CD4-positive, alpha-beta T cell (primary cell): ENCODE data around the gene INPP5D. TPM values are rescaled to one million over a fixed set of nuclear protein-coding genes. Genes with fewer than 3 reads are reported as not detected.
"Not testable (repeated sequence)": the region's sequence is repeated elsewhere in the genome, so short reads cannot be mapped to it uniquely, and the experiment has no call there.

Experiments
- ATAC-seq: fragments of 200-7000 bp; cut with Tn5 transposase; one replicate; pipeline ENCODE4 v1.10.0; 2022; ENCODE audit warnings: mild to moderate bottlenecking; ENCODE audit not compliant: poor library complexity
- CTCF ChIA-PET: fragments of 350-600 bp; sonication (Branson Sonifier 250); formaldehyde crosslinking; loops from one replicate; lab custom pipeline; 2021; ENCODE audit warnings: antibody characterized with exemption, inconsistent platforms; lab: Charles Lee
- POLR2A ChIA-PET: fragments of 350-600 bp; sonication (Branson Sonifier 250); formaldehyde crosslinking; loops from one replicate; lab custom pipeline; 2021; ENCODE audit warnings: antibody characterized with exemption, inconsistent platforms; lab: Charles Lee
- DNase-seq, 14 experiments: peaks; one replicate each; pipeline ENCODE4 v3.0.0-alpha.2; 2013 to 2020; ENCODE audit warnings: mixed read lengths in 2 of 14
- H3K27ac ChIP-seq, 2 donors: one replicate each; pipeline versions ENCODE4 v1.5.1 to v1.7.0; 2013; ENCODE audit warnings: low read length in 2 of 2, low read depth in 1 of 2, mild to moderate bottlenecking in 1 of 2
- H3K27me3 ChIP-seq, 2 experiments: 1 replicate in 1 of 2; 2 replicates in 1 of 2; pipeline versions ENCODE4 v1.6.1 to v1.7.0; 2013; ENCODE audit warnings: low read length in 2 of 2, control low read depth in 1 of 2, mild to moderate bottlenecking in 1 of 2, moderate library complexity in 1 of 2; ENCODE audit not compliant: insufficient read depth in 2 of 2, control insufficient read depth in 1 of 2
- H3K36me3 ChIP-seq: one replicate; pipeline ENCODE4 v1.6.1; 2013; ENCODE audit warnings: low read length, control low read depth; ENCODE audit not compliant: insufficient read depth
- H3K4me1 ChIP-seq: one replicate; pipeline ENCODE4 v1.6.1; 2013; ENCODE audit warnings: low read length, control low read depth; ENCODE audit not compliant: insufficient read depth
- H3K4me3 ChIP-seq: one replicate; pipeline ENCODE4 v1.5.1; 2013; ENCODE audit warnings: mild to moderate bottlenecking, low read length, moderate library complexity
- H3K9me3 ChIP-seq, 2 experiments: 1 replicate in 1 of 2; 2 replicates in 1 of 2; pipeline versions ENCODE4 v1.6.1 to v1.7.0; 2013; ENCODE audit warnings: low read length in 2 of 2, mild to moderate bottlenecking in 2 of 2, control low read depth in 1 of 2, moderate library complexity in 1 of 2; ENCODE audit not compliant: control insufficient read depth in 1 of 2, insufficient read depth in 1 of 2
- H3K27ac Mint-ChIP-seq: one replicate; pipeline ENCODE4 v1.8.0; 2020; ENCODE audit warnings: mixed read lengths
- H3K27me3 Mint-ChIP-seq: one replicate; pipeline ENCODE4 v1.8.0; 2021; ENCODE audit warnings: mixed read lengths
- H3K36me3 Mint-ChIP-seq: one replicate; pipeline ENCODE4 v1.8.0; 2021; ENCODE audit warnings: low read depth, mixed read lengths
- H3K4me1 Mint-ChIP-seq: one replicate; pipeline ENCODE4 v1.8.0; 2021; ENCODE audit warnings: low read depth, mixed read lengths
- H3K4me3 Mint-ChIP-seq: one replicate; pipeline ENCODE4 v1.8.0; 2020; ENCODE audit warnings: mild to moderate bottlenecking, mixed read lengths
- H3K9me3 Mint-ChIP-seq: one replicate; pipeline ENCODE4 v1.8.0; 2020; ENCODE audit warnings: mixed read lengths
- intact Hi-C, 2 experiments: fragments of 100-400 bp; cut with DNase I in 1 of 2; cut with micrococcal nuclease in 1 of 2; formaldehyde crosslinking; loops; one replicate each; pipeline versions ENCODE4 v1.15.1 to v1.9.0; 2023 to 2025; cut with DNase I, micrococcal nuclease
- total RNA-seq, 174 experiments: library from RNA in 2 of 174; stranded (reverse) in 2 of 174; gene quantifications; one replicate each; pipeline ENCODE4 v1.2.3 and lab custom pipeline; 2021 to 2026
- TF ChIP-seq, protein P1 (sequence below): fragments of 200-600 bp; IDR thresholded peaks from one replicate; pipeline ENCODE4 v1.8.0; 2022; ENCODE audit warnings: antibody characterized with exemption, mild to moderate bottlenecking

The INPP5D gene
- total RNA-seq, 2 experiments from 2014 or later, result 141 to 154 TPM

DNA sequence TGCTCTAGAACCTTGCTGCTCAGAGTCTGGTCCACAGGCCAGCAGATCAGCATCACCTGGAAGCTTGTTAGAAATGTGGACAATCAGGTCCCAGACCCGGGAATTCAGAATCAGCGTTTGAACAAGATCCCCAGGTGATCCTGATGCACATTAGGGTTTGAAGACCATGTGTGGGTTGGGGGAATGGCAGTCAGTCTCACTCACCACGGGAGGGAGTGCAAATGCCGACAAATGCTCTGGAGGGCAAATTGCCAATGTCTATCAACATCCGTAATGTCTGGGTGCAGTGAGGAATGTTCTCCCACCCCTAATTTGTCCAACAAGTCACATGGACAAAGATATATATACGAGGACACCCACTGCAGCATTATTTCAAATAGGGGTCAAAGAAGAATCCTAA lies 34.5 kb downstream of the INPP5D start:
- Mint-ChIP-seq H3K27ac (peak overlapping the region; percentile 19), H3K36me3 (peaks cover 66% of the 10 kb centered on the region), H3K27me3 (no peaks in the 10 kb centered on the region), H3K4me1 (peaks cover 80% of the 10 kb centered on the region), H3K9me3 (no peaks in the 10 kb centered on the region), H3K4me3 (no peak overlapping the region)
- ChIA-PET POLR2A (no interaction called here), CTCF (interaction anchor here (1.2 kb wide), 1 partner anchor 41 kb away, joined by 3 read pairs; no protein-coding TSS in a partner anchor)
- ATAC-seq, result no peak
- Histone ChIP-seq H3K9me3 (no peaks in the 10 kb centered on the region), H3K27ac (no peak overlapping the region), H3K36me3 (peaks cover 34% of the 10 kb centered on the region), H3K4me1 (peaks cover 42% of the 10 kb centered on the region), H3K4me3 (no peak overlapping the region), H3K27me3 (no peaks in the 10 kb centered on the region)
- TF ChIP-seq, protein P1, sequence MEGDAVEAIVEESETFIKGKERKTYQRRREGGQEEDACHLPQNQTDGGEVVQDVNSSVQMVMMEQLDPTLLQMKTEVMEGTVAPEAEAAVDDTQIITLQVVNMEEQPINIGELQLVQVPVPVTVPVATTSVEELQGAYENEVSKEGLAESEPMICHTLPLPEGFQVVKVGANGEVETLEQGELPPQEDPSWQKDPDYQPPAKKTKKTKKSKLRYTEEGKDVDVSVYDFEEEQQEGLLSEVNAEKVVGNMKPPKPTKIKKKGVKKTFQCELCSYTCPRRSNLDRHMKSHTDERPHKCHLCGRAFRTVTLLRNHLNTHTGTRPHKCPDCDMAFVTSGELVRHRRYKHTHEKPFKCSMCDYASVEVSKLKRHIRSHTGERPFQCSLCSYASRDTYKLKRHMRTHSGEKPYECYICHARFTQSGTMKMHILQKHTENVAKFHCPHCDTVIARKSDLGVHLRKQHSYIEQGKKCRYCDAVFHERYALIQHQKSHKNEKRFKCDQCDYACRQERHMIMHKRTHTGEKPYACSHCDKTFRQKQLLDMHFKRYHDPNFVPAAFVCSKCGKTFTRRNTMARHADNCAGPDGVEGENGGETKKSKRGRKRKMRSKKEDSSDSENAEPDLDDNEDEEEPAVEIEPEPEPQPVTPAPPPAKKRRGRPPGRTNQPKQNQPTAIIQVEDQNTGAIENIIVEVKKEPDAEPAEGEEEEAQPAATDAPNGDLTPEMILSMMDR, result no peak
- intact Hi-C loops, result no loop called here
- no peak for DNase-seq

DNA sequence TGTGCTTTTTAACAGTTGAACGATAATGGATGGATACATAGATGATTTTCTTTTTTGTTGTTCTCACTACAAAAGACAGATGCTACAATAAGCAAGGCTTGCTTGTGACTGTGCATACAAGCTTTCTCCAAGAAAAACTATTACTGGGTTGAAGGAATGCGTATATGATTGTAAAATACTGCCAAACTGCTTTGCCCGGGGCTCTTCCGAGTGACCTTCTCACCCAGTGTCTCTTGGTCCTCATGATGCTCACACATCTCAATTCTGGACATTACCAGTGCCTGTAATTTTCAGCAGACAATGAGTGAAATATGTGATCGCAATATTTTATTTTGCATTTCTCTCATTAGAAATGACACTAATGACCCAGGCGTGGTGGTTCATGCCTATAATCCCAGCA lies 35.9 kb downstream of the INPP5D start:
- peaks cover 22% of the 10 kb centered on the region for H3K36me3 ChIP-seq
- intact Hi-C loops, result no loop called here
- TF ChIP-seq, protein P1, result no peak
- ATAC-seq, result no peak
- no peak overlapping the region for H3K27ac ChIP-seq
- Mint-ChIP-seq H3K9me3 (no peaks in the 10 kb centered on the region), H3K27ac (peak overlapping the region; percentile 61), H3K4me3 (no peak overlapping the region), H3K27me3 (no peaks in the 10 kb centered on the region), H3K36me3 (peaks cover 69% of the 10 kb centered on the region), H3K4me1 (peaks cover 84% of the 10 kb centered on the region)
- no peaks in the 10 kb centered on the region for H3K27me3 ChIP-seq
- ChIA-PET CTCF (interaction anchor here (1.6 kb wide), 1 partner anchor 13 kb away, joined by 3 read pairs; no protein-coding TSS in a partner anchor), POLR2A (no interaction called here)
- no peak for DNase-seq
- peaks cover 54% of the 10 kb centered on the region for H3K4me1 ChIP-seq
- no peak overlapping the region for H3K4me3 ChIP-seq
- H3K9me3 ChIP-seq, result no peaks in the 10 kb centered on the region

DNA sequence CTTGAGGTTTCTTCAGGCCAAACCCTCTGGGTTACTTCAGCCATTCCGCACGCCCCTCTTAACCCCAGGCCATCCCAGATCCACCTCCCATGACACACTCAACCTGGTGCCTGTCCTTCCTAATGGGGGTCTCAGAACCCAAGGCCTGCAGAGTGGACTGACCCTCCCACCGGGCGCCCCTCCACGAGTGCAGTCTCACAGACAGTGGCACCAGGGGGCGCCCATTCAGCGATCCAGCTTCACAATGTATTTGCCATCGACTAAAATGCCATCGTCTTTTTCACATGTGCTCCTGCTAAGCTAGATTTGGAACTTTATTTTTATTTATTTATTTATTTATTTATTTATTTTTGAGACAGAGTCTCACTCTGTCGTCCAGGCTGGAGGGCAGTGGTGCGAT lies 38.5 kb downstream of the INPP5D start:
- H3K36me3 ChIP-seq, result peaks cover 10% of the 10 kb centered on the region
- H3K27me3 ChIP-seq, result no peaks in the 10 kb centered on the region
- intact Hi-C loops, result no loop called here
- ChIA-PET CTCF (interaction anchor here (1.1 to 2.1 kb wide), 2 partner anchors 38 to 153 kb away, joined by 3 to 9 read pairs; partner anchors contain the start of genes ATG16L1 and INPP5D), POLR2A (no interaction called here)
- ATAC-seq, result no peak
- Mint-ChIP-seq H3K27me3 (no peaks in the 10 kb centered on the region), H3K27ac (peak overlapping the region; percentile 53), H3K4me3 (no peak overlapping the region), H3K4me1 (peaks cover 79% of the 10 kb centered on the region), H3K9me3 (no peaks in the 10 kb centered on the region), H3K36me3 (peaks cover 65% of the 10 kb centered on the region)
- H3K4me3 ChIP-seq, result no peak overlapping the region
- peak in 3 of 14 experiments; percentile 37 to 45 (median 44) for DNase-seq
- no peak overlapping the region for H3K27ac ChIP-seq
- peaks cover 50% of the 10 kb centered on the region for H3K4me1 ChIP-seq
- no peaks in the 10 kb centered on the region for H3K9me3 ChIP-seq
- TF ChIP-seq, protein P1, result no peak

DNA sequence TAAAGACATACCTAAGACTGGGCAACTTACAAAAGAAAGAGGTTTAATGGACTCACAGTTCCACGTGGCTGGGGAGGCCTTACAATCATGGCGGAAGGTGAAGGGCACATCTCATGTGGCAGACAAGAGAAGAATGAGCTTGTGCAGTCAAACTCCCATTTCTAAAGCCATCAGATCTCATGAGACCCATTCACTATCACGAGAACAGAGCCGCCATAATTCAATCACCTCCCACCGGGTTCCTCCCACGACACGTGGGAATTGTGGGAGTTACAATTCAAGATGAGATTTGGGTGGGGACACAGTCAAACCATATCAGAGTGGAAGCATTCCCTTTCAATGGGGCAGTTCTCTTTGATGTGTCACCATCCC lies 39.7 kb downstream of the INPP5D start:
- H3K9me3 ChIP-seq, H3K27me3 Mint-ChIP-seq, H3K4me3 ChIP-seq, ATAC-seq, H3K27ac ChIP-seq, intact Hi-C loops, H3K4me3 Mint-ChIP-seq, H3K27me3 ChIP-seq, H3K9me3 Mint-ChIP-seq, H3K36me3 ChIP-seq: not testable (repeated sequence)
- ChIA-PET POLR2A (interaction anchor here (0.8 to 2.7 kb wide), 5 partner anchors 10 to 39 kb away, joined by 3 to 15 read pairs (median 4); partner anchors contain the start of gene INPP5D), CTCF (interaction anchor here (1.1 to 2.1 kb wide), 3 partner anchors 39 to 152 kb away, joined by 3 to 9 read pairs (median 4); partner anchors contain the start of genes ATG16L1 and INPP5D)
- Mint-ChIP-seq H3K4me1 (peaks cover 77% of the 10 kb centered on the region), H3K27ac (peak overlapping the region; percentile 74), H3K36me3 (peaks cover 62% of the 10 kb centered on the region)
- DNase-seq, result peak in 1 of 14 experiments; percentile 16
- peaks cover 48% of the 10 kb centered on the region for H3K4me1 ChIP-seq
